Cardiac muscle cell (in vitro differentiated cells and primary cell): ENCODE results near the gene PDP2. TPM values are rescaled to one million over a fixed set of nuclear protein-coding genes. Genes with fewer than 3 reads are reported as not detected.

Source experiments
- DNase-seq, 2 donors: peaks; one replicate each; pipeline versions ENCODE4 v3.0.0 to v3.0.0-alpha.2; 2010 to 2017; ENCODE audit warnings: low read depth in 1 of 2, low spot score in 1 of 2
- H3K27ac ChIP-seq: fragments of 200-600 bp; sonication (generic); 2 replicates; pipeline ENCODE4 v1.5.1; 2016
- H3K27me3 ChIP-seq: fragments of 200-600 bp; sonication (generic); 2 replicates; pipeline ENCODE4 v1.6.0; 2016; ENCODE audit warnings: control low read depth
- H3K36me3 ChIP-seq: fragments of 200-600 bp; sonication (generic); 2 replicates; pipeline ENCODE4 v1.5.1; 2016; ENCODE audit warnings: control low read depth
- H3K4me1 ChIP-seq: fragments of 200-600 bp; sonication (generic); 2 replicates; pipeline ENCODE4 v1.8.1; 2017; ENCODE audit warnings: low read depth, mild to moderate bottlenecking, mixed run types
- H3K4me3 ChIP-seq: fragments of 200-600 bp; sonication (generic); 2 replicates; pipeline ENCODE4 v1.5.1; 2016; ENCODE audit warnings: mild to moderate bottlenecking
- H3K9me3 ChIP-seq: fragments of 200-600 bp; sonication (generic); 2 replicates; pipeline ENCODE4 v1.5.1; 2017; ENCODE audit warnings: low read depth, mild to moderate bottlenecking, control low read depth
- CTCF ChIP-seq: IDR thresholded peaks from 2 replicates; pipeline ENCODE4 v1.5.1; 2012; ENCODE audit warnings: low read depth, mild to moderate bottlenecking, low read length
- polyA plus RNA-seq: library from polyadenylated mRNA; unstranded; fragments of >200 nt; fragmentation: Nextera tagmentation; extraction: Ambion mirVana; gene quantifications from 2 replicates; pipeline ENCODE4 v1.2.1, GENCODE V29; 2016
- total RNA-seq: library from RNA; depleted of rRNA; stranded (reverse); fragments of >200 nt; gene quantifications from 2 replicates; pipeline ENCODE4 v1.2.3, GENCODE V29; 2016

Gene PDP2
- total and polyA plus RNA-seq, 2 experiments from 2014 or later = 4.1 to 19.4 TPM

GRCh38 chr16:66849021-66849420 lies 31.3 kb upstream of the PDP2 start:
- Histone ChIP-seq H3K36me3 (no peaks in the 10 kb centered on the region), H3K27me3 (peaks cover 41% of the 10 kb centered on the region), H3K9me3 (no peaks in the 10 kb centered on the region), H3K27ac (no peak overlapping the region), H3K4me1 (peaks cover 6% of the 10 kb centered on the region), H3K4me3 (no peak overlapping the region)
- TF ChIP-seq CTCF = no peak
- no peak for DNase-seq

- Histone ChIP-seq H3K27me3 (peaks cover 36% of the 10 kb centered on the region), H3K4me1 (peaks cover 6% of the 10 kb centered on the region), H3K27ac (no peak overlapping the region), H3K4me3 (no peak overlapping the region), H3K9me3 (no peaks in the 10 kb centered on the region), H3K36me3 (no peaks in the 10 kb centered on the region)
- DNase-seq = no peak
- no peak for TF ChIP-seq CTCF
These were observed 30.8 kb upstream of the PDP2 start for GRCh38 chr16:66849549-66849948.

GRCh38 chr16:66850115-66850815 lies 30.1 kb upstream of the PDP2 start:
- no peak for DNase-seq
- peaks cover 29% of the 10 kb centered on the region for H3K27me3 ChIP-seq
- no peak for TF ChIP-seq CTCF
- no peak overlapping the region for H3K27ac ChIP-seq
- no peak overlapping the region for H3K4me3 ChIP-seq
- H3K4me1 ChIP-seq = peaks cover 6% of the 10 kb centered on the region
- H3K9me3 ChIP-seq = no peaks in the 10 kb centered on the region
- no peaks in the 10 kb centered on the region for H3K36me3 ChIP-seq

GRCh38 chr16:66851166-66851964 lies 28.9 kb upstream of the PDP2 start:
- Histone ChIP-seq H3K27ac (no peak overlapping the region), H3K4me3 (no peak overlapping the region), H3K27me3 (peaks cover 18% of the 10 kb centered on the region), H3K4me1 (no peaks in the 10 kb centered on the region), H3K9me3 (no peaks in the 10 kb centered on the region), H3K36me3 (no peaks in the 10 kb centered on the region)
- no peak for TF ChIP-seq CTCF
- DNase-seq = no peak

GRCh38 chr16:66853261-66854139 lies 26.8 kb upstream of the PDP2 start:
- Histone ChIP-seq H3K4me3 (no peak overlapping the region), H3K27ac (no peak overlapping the region), H3K27me3 (no peaks in the 10 kb centered on the region), H3K9me3 (no peaks in the 10 kb centered on the region), H3K36me3 (no peaks in the 10 kb centered on the region), H3K4me1 (peaks cover 12% of the 10 kb centered on the region)
- no peak for TF ChIP-seq CTCF
- no peak for DNase-seq
